ENCODE results near the gene TMEM219.

- TF ChIP-seq CHD2 (IDR thresholded peaks at IDR 0.05; ENCODE audit: low read length, partially characterized antibody) (no peak), POLR2AphosphoS5 (IDR thresholded peaks at IDR 0.05; ENCODE audit: low read depth, low read length) (no peak), EP300 (IDR thresholded peaks at IDR 0.05; ENCODE audit: borderline replicate concordance in 1 of 2, low read depth in 1 of 2, low read length in 1 of 2) (no peak), GABPA (IDR thresholded peaks at IDR 0.05; ENCODE audit: low read depth) (no peak), IRF3 (IDR thresholded peaks at IDR 0.05; ENCODE audit: low read depth, low read length) (no peak), CTCF (IDR thresholded peaks at IDR 0.05) (no peak), MXI1 (IDR thresholded peaks at IDR 0.05; ENCODE audit: low read depth, low read length) (no peak), RCOR1 (IDR thresholded peaks at IDR 0.05; ENCODE audit: low read length) (no peak), RAD21 (IDR thresholded peaks at IDR 0.05; ENCODE audit: low read length) (no peak), SMC3 (IDR thresholded peaks at IDR 0.05; ENCODE audit: low read depth, low read length) (no peak)
- TF ChIP-seq, protein P1, sequence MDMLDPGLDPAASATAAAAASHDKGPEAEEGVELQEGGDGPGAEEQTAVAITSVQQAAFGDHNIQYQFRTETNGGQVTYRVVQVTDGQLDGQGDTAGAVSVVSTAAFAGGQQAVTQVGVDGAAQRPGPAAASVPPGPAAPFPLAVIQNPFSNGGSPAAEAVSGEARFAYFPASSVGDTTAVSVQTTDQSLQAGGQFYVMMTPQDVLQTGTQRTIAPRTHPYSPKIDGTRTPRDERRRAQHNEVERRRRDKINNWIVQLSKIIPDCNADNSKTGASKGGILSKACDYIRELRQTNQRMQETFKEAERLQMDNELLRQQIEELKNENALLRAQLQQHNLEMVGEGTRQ (IDR thresholded peaks at IDR 0.05; ENCODE audit: borderline replicate concordance, low read depth, low read length): no peak
- TF ChIP-seq, protein P2, sequence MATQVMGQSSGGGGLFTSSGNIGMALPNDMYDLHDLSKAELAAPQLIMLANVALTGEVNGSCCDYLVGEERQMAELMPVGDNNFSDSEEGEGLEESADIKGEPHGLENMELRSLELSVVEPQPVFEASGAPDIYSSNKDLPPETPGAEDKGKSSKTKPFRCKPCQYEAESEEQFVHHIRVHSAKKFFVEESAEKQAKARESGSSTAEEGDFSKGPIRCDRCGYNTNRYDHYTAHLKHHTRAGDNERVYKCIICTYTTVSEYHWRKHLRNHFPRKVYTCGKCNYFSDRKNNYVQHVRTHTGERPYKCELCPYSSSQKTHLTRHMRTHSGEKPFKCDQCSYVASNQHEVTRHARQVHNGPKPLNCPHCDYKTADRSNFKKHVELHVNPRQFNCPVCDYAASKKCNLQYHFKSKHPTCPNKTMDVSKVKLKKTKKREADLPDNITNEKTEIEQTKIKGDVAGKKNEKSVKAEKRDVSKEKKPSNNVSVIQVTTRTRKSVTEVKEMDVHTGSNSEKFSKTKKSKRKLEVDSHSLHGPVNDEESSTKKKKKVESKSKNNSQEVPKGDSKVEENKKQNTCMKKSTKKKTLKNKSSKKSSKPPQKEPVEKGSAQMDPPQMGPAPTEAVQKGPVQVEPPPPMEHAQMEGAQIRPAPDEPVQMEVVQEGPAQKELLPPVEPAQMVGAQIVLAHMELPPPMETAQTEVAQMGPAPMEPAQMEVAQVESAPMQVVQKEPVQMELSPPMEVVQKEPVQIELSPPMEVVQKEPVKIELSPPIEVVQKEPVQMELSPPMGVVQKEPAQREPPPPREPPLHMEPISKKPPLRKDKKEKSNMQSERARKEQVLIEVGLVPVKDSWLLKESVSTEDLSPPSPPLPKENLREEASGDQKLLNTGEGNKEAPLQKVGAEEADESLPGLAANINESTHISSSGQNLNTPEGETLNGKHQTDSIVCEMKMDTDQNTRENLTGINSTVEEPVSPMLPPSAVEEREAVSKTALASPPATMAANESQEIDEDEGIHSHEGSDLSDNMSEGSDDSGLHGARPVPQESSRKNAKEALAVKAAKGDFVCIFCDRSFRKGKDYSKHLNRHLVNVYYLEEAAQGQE (IDR thresholded peaks at IDR 0.05; ENCODE audit: low read depth, low read length): no peak
Measured at GRCh38 chr16:29925105-29925756, 36.6 kb upstream of the TMEM219 start.

All from SK-N-SH (cell line).